K562 (cell line): ENCODE measurements around the gene MARCKSL1. TPM values are rescaled to one million over a fixed set of nuclear protein-coding genes. Genes with fewer than 3 reads are reported as not detected.

Experiments used
- C11orf30 ChIP-seq: fragments of 450-650 bp; IDR thresholded peaks from 2 replicates; pipeline ENCODE4 v1.6.1; 2016; ENCODE audit warnings: low read depth, mild to moderate bottlenecking
- CBFA2T3 ChIP-seq: fragments of 450-650 bp; IDR thresholded peaks from 2 replicates; pipeline ENCODE4 v1.6.1; 2017
- CCAR2 ChIP-seq: fragments of 200-400 bp; formaldehyde crosslinking; IDR thresholded peaks from 2 replicates; pipeline ENCODE4 v1.6.1; 2017; ENCODE audit warnings: mild to moderate bottlenecking, low read depth, low read length
- EGR1 ChIP-seq: fragments of 450-650 bp; conservative IDR thresholded peaks from 2 replicates; pipeline ENCODE4 v1.6.1; 2017; ENCODE audit warnings: mild to moderate bottlenecking
- EP300 ChIP-seq: IDR thresholded peaks from 2 replicates; pipeline ENCODE4 v1.6.1; 2012; ENCODE audit warnings: low read length, improper control_type of control experiment
- HIVEP1 ChIP-seq: fragments of 250-450 bp; sonication (Bioruptor Pico); IDR thresholded peaks from 2 replicates; pipeline ENCODE4 v1.4.0; 2020; ENCODE audit warnings: mild to moderate bottlenecking
- HSF4 ChIP-seq: fragments of 250-450 bp; sonication (Bioruptor Pico); IDR thresholded peaks from 2 replicates; pipeline ENCODE4 v2.1.2; 2022; ENCODE audit warnings: mild to moderate bottlenecking, moderate library complexity, borderline replicate concordance
- LCOR ChIP-seq: sonication (generic); formaldehyde crosslinking; IDR thresholded peaks from 2 replicates; pipeline ENCODE4 v1.8.0; 2022; ENCODE audit warnings: mild to moderate bottlenecking, missing genetic modification reagents
- PHF20 ChIP-seq: fragments of 450-650 bp; IDR thresholded peaks from 2 replicates; pipeline ENCODE4 v1.6.1; 2018; ENCODE audit not compliant: partially characterized antibody
- RBM25 ChIP-seq: fragments of 200-400 bp; formaldehyde crosslinking; IDR thresholded peaks from 2 replicates; pipeline ENCODE4 v1.6.1; 2018; ENCODE audit warnings: low read length, low read depth, moderate library complexity; ENCODE audit not compliant: severe bottlenecking
- ZNF134 ChIP-seq: fragments of 250-450 bp; sonication (Bioruptor Pico); conservative IDR thresholded peaks from 2 replicates; pipeline ENCODE4 v1.4.0; 2020
- ZNF197 ChIP-seq: fragments of 200-800 bp; sonication (Bioruptor generic); IDR thresholded peaks from 2 replicates; pipeline ENCODE4 v1.6.1; 2016; ENCODE audit warnings: low read depth, missing genetic modification characterization, missing compliant biosample characterization
- ZNF764 ChIP-seq: fragments of 250-450 bp; sonication (Bioruptor Pico); IDR thresholded peaks from 2 replicates; pipeline ENCODE4 v1.4.0; 2020; ENCODE audit warnings: low read depth, mild to moderate bottlenecking, moderate library complexity
- polyA plus RNA-seq, 8 experiments: library from polyadenylated mRNA; depleted of rRNA in 4 of 8; stranded (reverse) in 5 of 8; unstranded in 3 of 8; fragments of >200 nt; fragmentation: Nextera tagmentation in 2 of 8; fragmentation: Illumina TruSeq in 1 of 8; extraction: Ambion mirVana in 2 of 8; extraction: Trizol in 1 of 8; gene quantifications; 2 replicates each; pipeline versions ENCODE4 v1.2.1 to v1.2.3, GENCODE V29; 2011 to 2014; ENCODE audit warnings: inconsistent platforms in 1 of 8, missing spikeins in 1 of 8
- total RNA-seq, 7 experiments: library from RNA; depleted of rRNA in 6 of 7; stranded (reverse); fragments of >200 nt in 6 of 7; fragmentation: Illumina TruSeq in 2 of 7; extraction: Trizol in 2 of 7; gene quantifications; 2 replicates each; pipeline versions ENCODE4 v1.2.1 to v1.2.3, GENCODE V29; 2011 to 2021; ENCODE audit warnings: low replicate concordance in 1 of 7
- TF ChIP-seq, protein P1 (sequence below), 2 experiments: fragments of 450-650 bp; formaldehyde crosslinking in 1 of 2; IDR thresholded peaks; 2 replicates each; pipeline versions ENCODE4 v1.4.0 to v1.6.1; 2014 to 2020; ENCODE audit warnings: mild to moderate bottlenecking in 2 of 2, borderline replicate concordance in 1 of 2, low read depth in 1 of 2
- TF ChIP-seq, protein P2 (sequence below): fragments of 150-350 bp; conservative IDR thresholded peaks from 2 replicates; pipeline ENCODE4 v1.6.1; 2014; ENCODE audit warnings: low read length
- TF ChIP-seq, protein P3 (sequence below): fragments of 450-650 bp; IDR thresholded peaks from 2 replicates; pipeline ENCODE4 v1.6.1; 2014; ENCODE audit warnings: low read depth, mild to moderate bottlenecking, moderate library complexity, borderline replicate concordance

MARCKSL1 gene
- total and polyA plus RNA-seq, 9 of the 15 experiments (the other 6 are each of a cell fraction or from before 2014, with no cell fraction given): 14.7 to 325 (median 155) TPM

DNA sequence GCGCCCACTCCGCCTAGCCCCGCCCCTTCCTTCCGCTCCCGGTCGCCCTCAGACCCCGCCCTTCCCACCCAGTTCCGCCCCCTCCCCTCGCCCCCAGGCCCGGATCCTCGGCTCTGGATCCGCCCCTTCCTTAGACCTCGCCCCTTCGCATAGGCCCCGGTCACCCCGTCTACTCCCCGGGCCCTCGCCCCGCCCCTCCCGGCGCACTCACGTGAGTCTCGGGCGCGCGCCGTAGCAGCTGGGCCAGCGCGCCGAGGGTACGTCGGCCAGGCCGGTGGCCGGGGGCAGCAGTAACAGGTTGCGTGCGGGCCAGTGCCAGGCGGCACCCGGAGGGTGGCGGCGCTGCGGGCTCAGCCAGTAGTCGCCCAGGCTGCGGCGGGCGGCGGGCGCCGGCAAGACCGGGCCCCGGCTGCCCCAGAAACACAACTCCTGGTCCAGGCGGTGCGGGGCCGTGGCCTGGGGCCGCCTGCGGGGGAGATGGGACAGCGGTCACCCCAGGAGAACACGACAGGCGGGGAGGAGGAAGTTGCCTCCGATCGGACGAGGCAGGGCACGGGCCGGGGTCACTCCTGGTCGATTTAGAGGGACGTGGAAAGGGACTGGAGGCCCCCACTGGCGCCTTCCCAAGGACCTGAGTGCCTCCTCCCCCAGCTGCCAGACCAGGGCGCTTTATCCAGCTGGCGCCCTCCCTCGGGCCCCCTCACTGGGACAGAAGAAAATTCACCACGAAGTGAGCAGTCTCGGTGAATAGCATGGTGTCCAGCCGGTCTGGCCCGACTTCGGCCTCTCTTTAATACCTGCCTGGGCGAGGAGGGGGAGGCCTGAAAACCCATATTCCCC, 15.6 kb upstream of the MARCKSL1 start (continued):
- TF ChIP-seq, protein P1, sequence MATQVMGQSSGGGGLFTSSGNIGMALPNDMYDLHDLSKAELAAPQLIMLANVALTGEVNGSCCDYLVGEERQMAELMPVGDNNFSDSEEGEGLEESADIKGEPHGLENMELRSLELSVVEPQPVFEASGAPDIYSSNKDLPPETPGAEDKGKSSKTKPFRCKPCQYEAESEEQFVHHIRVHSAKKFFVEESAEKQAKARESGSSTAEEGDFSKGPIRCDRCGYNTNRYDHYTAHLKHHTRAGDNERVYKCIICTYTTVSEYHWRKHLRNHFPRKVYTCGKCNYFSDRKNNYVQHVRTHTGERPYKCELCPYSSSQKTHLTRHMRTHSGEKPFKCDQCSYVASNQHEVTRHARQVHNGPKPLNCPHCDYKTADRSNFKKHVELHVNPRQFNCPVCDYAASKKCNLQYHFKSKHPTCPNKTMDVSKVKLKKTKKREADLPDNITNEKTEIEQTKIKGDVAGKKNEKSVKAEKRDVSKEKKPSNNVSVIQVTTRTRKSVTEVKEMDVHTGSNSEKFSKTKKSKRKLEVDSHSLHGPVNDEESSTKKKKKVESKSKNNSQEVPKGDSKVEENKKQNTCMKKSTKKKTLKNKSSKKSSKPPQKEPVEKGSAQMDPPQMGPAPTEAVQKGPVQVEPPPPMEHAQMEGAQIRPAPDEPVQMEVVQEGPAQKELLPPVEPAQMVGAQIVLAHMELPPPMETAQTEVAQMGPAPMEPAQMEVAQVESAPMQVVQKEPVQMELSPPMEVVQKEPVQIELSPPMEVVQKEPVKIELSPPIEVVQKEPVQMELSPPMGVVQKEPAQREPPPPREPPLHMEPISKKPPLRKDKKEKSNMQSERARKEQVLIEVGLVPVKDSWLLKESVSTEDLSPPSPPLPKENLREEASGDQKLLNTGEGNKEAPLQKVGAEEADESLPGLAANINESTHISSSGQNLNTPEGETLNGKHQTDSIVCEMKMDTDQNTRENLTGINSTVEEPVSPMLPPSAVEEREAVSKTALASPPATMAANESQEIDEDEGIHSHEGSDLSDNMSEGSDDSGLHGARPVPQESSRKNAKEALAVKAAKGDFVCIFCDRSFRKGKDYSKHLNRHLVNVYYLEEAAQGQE (IDR thresholded peaks at IDR 0.05; ENCODE audit: borderline replicate concordance): peak; percentile 42
- TF ChIP-seq, protein P1 (CRISPR knock-in tag; IDR thresholded peaks at IDR 0.05; ENCODE audit: low read depth): 0 out of 2 replicates have a peak, but pooled peaks have one; percentile 65
- no peak for TF ChIP-seq HIVEP1 (CRISPR knock-in tag)
- TF ChIP-seq PHF20: peak; percentile 47
- TF ChIP-seq, protein P2, sequence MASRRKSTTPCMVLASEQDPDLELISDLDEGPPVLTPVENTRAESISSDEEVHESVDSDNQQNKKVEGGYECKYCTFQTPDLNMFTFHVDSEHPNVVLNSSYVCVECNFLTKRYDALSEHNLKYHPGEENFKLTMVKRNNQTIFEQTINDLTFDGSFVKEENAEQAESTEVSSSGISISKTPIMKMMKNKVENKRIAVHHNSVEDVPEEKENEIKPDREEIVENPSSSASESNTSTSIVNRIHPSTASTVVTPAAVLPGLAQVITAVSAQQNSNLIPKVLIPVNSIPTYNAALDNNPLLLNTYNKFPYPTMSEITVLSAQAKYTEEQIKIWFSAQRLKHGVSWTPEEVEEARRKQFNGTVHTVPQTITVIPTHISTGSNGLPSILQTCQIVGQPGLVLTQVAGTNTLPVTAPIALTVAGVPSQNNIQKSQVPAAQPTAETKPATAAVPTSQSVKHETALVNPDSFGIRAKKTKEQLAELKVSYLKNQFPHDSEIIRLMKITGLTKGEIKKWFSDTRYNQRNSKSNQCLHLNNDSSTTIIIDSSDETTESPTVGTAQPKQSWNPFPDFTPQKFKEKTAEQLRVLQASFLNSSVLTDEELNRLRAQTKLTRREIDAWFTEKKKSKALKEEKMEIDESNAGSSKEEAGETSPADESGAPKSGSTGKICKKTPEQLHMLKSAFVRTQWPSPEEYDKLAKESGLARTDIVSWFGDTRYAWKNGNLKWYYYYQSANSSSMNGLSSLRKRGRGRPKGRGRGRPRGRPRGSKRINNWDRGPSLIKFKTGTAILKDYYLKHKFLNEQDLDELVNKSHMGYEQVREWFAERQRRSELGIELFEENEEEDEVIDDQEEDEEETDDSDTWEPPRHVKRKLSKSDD: no peak
- TF ChIP-seq ZNF197 (CRISPR knock-in tag): no peak
- no peak for TF ChIP-seq ZNF134
- no peak for TF ChIP-seq CCAR2
- 0 out of 2 replicates have a peak, but pooled peaks have one; percentile 34 for TF ChIP-seq ZNF764 (CRISPR knock-in tag)
- no peak for TF ChIP-seq C11orf30
- no peak for TF ChIP-seq CBFA2T3
- TF ChIP-seq RBM25: peak; percentile 28
- TF ChIP-seq EP300: no peak
- no peak for TF ChIP-seq HSF4
- no peak for TF ChIP-seq EGR1
- TF ChIP-seq, protein P3, sequence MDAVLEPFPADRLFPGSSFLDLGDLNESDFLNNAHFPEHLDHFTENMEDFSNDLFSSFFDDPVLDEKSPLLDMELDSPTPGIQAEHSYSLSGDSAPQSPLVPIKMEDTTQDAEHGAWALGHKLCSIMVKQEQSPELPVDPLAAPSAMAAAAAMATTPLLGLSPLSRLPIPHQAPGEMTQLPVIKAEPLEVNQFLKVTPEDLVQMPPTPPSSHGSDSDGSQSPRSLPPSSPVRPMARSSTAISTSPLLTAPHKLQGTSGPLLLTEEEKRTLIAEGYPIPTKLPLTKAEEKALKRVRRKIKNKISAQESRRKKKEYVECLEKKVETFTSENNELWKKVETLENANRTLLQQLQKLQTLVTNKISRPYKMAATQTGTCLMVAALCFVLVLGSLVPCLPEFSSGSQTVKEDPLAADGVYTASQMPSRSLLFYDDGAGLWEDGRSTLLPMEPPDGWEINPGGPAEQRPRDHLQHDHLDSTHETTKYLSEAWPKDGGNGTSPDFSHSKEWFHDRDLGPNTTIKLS: no peak; the same call in 1 of the 2 replicates
- TF ChIP-seq LCOR (CRISPR knock-in tag): no peak
